ELF-1 (cell line): ENCODE measurements around the gene BOLA3.
"Not testable (repeated sequence)": the region's sequence is repeated elsewhere in the genome, so short reads cannot be mapped to it uniquely, and the experiment has no call there.

Source experiments
- DNase-seq: peaks from one replicate; pipeline ENCODE4 v3.0.0-alpha.2; 2016; ENCODE audit warnings: low read depth, low spot score

Gene BOLA3

GRCh38 chr2:74147727-74148456, at the start of gene BOLA3:
BOLA3 (minus strand) TSS chr2:74147912; CDS start chr2:74147874, 38 bp downstream.
- peak; percentile 84 for DNase-seq

DNA sequence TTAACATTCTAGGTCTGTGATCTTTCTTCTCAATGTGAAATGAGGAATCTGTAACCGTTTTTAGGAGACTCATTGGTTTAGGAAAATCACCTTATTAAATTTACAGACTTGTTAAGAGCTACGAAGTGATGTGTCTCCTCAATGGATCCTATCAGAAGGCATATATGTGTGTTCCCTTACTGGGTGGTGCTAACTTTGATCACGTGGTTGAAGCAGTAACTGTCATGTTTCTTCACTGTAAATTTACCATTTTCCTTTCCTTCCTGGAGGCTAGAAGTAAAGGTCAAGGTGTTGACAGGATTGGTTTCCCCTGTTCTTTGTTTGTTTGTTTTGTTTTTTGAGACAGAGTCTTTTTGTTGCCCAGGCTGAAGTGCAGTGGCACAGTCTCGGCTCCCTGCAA, 49.3 kb upstream of the BOLA3 start:
- DNase-seq: no peak

DNA sequence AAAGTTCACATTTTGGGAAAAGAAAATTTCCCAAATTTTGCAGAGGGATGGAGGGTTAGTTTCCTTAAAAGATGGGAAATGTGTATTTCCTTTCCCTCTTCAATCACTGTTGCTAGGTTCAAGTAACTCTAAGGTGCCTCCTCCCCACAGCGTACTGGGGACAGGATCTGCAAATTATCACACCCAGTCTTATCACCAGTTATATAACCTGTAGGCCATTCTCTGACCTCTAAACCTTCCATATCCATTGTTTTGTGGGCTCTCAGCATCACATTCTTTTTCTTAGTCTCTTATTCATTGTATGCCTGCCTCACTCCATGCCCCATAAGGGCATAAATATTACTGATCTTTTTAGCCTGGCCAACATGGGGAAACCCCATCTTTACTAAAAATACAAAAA, 47.1 kb upstream of the BOLA3 start:
- no peak for DNase-seq

- no peak for DNase-seq
These were observed 44.1 kb upstream of the BOLA3 start for GRCh38 chr2:74191596-74192380.

DNA sequence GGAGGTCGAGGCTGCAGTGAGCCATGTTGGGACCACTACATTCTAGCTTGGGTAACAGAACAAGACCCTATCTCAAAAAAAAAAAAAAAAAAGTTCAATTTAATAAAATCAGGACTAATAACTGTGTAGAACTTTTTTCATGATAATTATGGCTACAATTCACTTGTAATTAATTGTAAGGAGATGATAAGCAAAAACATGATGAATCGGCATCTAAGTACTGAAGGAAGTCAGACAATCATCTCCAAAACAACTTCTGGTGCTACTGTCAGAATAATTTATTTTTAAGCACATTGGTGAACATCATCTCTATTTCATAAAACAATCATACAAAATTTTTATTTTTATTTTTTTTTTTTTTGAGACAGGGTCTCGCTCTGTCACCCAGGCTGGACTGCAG, 41.0 kb upstream of the BOLA3 start:
- no peak for DNase-seq

DNA sequence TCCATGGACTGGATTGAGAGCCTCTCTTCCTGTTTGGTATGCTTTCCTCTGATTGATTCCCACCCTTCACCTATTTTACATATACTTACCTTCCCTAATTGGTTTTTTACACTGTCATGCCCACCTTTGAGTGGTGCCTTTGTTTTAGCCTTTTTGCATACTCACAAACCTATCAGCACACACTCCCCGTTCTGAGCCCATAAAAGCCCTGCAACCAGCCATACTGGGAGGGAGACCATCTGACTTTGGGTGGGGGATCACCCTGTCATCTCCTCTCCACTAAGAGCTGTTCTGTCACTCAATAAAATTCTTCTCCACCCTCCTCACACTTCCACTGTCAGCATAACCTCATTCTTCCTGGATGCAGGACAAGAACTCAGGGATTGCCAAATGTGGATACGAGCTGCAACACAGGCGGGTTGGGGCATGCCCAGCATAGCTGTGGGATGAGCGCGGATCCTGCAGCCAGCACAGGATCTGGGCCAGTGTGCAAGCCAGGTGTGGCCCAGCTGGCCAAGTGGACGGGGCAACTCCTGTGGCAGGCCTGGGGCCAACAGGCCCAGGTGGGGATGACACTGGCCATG, 40.4 kb upstream of the BOLA3 start:
- DNase-seq: peak; percentile 39

GRCh38 chr2:74186706-74187105, 39.0 kb upstream of the BOLA3 start:
- DNase-seq: not testable (repeated sequence)

- no peak for DNase-seq
These were observed 38.3 kb upstream of the BOLA3 start for GRCh38 chr2:74186038-74186437.

DNA sequence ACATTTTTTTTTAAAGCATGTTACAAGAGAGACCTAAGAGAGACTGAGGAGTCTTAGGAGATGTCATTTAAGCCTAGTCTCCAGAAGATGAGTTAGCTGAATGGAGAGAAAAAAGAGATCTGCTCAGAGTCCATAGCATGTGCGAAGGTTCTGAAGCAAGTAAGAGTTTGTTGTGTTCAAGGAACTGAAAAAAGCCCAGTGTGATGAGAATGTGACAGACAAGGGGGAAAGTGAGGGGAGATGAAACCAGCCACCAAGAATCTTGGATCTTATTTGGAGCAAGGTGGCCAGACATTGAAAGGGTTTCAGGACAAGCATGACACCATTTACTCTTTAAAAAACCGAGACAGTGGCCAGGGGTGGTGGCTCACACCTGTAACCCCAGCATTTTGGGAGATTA, 36.2 kb upstream of the BOLA3 start:
- DNase-seq: no peak

GRCh38 chr2:74181739-74182138, 34.0 kb upstream of the BOLA3 start:
- no peak for DNase-seq

- no peak for DNase-seq
These were observed 31.6 kb upstream of the BOLA3 start for GRCh38 chr2:74179063-74179865.

DNA sequence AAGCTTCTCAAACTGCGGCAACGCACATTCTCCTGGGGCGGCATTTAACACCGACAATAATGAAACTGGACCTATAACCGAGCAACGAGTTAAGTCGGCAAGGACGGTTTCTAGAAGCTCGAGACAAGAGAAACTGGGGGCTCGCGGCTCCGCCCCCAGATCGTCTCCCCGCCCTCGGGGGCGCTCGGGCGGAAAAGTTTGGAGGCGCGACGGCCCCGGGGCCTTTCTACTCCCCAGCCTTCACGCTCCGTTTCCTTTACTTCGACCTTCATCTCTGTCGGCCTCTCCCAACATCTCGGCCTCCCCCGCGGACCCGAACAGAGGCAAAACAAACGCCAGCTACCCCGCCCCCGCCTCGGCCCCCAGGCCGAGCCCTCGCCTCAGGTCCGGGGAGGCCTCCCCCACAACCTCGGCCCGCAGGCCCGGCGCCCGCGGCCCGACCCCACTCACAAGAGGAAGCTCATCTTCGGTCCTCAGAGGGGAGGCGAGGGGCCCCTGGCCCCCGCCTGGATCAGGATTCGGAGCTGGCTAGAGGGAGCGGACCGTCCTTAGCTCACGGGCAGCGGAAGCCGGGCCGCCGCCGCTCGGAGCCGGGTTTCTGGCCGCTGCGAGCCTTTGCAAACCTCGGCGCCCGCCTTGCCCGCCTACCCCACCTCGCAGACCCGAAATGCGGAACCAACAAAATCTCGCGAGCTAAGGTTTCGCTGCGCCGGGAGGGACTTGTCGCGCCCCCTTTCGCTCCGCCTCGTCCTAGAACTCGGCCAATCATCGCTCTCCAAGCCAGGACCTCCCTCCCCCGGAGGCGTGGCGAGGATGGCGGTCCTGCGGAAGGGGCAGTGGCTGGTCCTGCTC, 30.7 kb upstream of the BOLA3 start, which contains the start of gene MOB1A:
TSS of gene MOB1A (minus strand) at position 669 of the 852 bp plus-strand sequence. CDS start at position 464, 205 bp downstream.
- DNase-seq: peak; percentile 99

- DNase-seq: no peak
These were observed 30.0 kb upstream of the BOLA3 start for GRCh38 chr2:74177696-74178095.

DNA sequence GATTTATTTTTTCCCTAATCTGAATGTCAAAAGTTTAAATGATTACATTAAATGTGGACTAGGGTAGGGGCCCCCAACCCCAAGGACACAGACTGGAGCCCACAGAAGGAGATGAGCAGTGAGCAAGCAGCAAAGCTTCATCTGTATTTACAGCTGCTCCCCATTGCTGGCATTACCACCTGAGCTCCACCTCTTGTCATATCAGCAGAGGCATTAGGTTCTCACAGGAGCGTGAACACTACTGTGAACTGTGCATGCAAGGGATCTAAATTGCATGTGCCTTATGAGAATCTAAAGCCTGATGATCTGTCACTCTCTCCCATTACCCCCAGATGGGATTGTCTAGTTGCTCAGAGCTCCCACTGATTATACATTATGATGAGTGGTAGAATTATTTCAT, 27.2 kb upstream of the BOLA3 start:
- no peak for DNase-seq

DNA sequence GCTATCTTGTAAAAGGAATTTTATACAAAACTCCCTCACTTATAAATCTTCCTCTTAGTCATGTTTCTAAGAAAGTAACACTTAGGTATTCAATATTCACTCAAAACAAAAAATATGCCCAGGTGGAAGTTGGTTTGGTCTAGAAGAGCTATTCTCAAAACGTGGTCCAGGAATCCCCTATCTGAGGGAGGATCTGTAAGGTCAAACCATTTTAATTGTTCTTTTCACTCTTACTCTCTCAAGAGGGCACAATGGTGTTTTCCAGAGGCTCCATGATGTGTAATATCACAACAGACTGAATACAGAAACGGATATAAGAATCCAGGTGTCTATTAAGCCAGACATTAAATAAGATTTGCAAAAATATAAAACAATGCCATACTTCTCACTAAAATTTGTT, 21.0 kb upstream of the BOLA3 start:
- no peak for DNase-seq

- no peak for DNase-seq
These were observed 17.0 kb upstream of the BOLA3 start for GRCh38 chr2:74164761-74165160.

DNA sequence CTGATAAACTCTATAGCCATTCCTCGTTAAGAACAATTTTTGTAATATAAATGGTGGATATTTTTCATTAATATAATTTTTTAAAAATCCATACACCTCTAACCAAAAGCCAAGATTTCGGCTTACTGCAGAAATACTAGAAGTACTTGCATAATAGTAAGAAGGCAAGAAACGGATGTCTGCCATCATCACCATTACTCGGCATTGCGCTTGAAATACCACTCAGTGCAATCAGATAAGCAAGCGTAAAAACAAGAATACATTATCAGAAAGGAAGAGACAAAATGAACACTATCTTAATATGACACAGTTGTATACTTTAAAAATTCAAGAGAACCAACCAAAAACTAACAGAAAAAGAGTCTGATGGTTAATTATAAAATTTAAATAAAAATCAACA, 15.2 kb upstream of the BOLA3 start:
- no peak for DNase-seq

DNA sequence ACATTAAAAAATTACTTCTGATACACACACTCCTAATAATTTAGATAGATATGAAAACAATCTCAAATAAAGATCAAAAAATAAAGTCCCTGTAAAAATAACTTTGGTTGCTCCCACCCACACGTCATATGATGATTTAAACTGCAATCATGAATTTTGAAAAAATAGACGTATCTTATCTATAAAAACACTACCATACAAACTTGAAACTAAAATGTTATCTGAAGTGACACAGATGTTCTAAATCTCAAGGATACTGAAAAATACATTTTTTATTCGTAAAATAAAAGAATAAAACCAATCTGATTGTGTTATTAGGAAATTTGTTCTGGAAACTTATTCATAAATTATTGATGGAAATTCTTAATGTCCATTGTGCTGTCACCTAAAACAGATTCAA, 8.1 kb upstream of the BOLA3 start:
- DNase-seq: no peak

DNA sequence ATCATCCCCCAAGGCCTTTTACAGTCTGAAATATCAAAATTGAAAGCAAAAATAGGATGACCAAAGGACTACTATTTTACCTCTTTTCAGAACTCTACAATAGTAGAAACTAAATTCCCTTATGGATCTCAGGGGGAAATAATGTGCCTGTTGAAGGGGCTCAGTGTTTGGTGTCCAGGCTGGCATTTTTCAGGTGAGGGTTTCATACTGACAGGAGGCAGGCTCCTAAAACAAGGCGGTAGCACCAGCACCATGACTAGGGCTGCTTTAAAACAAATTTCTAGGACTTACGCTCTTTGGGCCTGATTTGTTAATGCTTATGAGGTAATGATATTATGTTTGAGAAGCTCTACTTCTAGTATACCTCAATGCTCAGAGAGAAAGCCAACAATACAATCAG, 5.2 kb upstream of the BOLA3 start:
- no peak for DNase-seq

GRCh38 chr2:74149570-74150319, 2.0 kb upstream of the BOLA3 start:
- DNase-seq: no peak
